ENCODE results near the gene ARMH4. TPM values are rescaled to one million over a fixed set of nuclear protein-coding genes. Genes with fewer than 3 reads are reported as not detected.

Gene ARMH4
- total RNA-seq, 4 donors from 2014 or later: 2.8 to 4.7 (median 3.7) TPM

- Histone ChIP-seq H3K27me3 (no peaks in the 10 kb centered on the region), H3K4me1 (no peaks in the 10 kb centered on the region), H3K9me3 (no peaks in the 10 kb centered on the region), H3K27ac (no peak overlapping the region), H3K36me3 (no peaks in the 10 kb centered on the region), H3K4me3 (no peak overlapping the region)
- no peak for DNase-seq (ENCODE audit: low spot score in 2 of 2)
- 91% methylated on average over 1 of the region's 1 CpG for WGBS
- TF ChIP-seq CTCF (IDR thresholded peaks at IDR 0.05) (no peak), POLR2A (IDR thresholded peaks at IDR 0.05) (no peak), POLR2AphosphoS5 (IDR thresholded peaks at IDR 0.05) (no peak), EP300 (IDR thresholded peaks at IDR 0.05) (no peak)
Measured at GRCh38 chr14:58026219-58026618, 125.8 kb downstream of the ARMH4 start.

- no peak overlapping the region for H3K27ac ChIP-seq
- H3K27me3 ChIP-seq: no peaks in the 10 kb centered on the region
- H3K9me3 ChIP-seq: no peaks in the 10 kb centered on the region
- H3K36me3 ChIP-seq: no peaks in the 10 kb centered on the region
- TF ChIP-seq POLR2A (IDR thresholded peaks at IDR 0.05): no peak
- no peak for TF ChIP-seq EP300 (IDR thresholded peaks at IDR 0.05)
- TF ChIP-seq CTCF (IDR thresholded peaks at IDR 0.05): no peak
- TF ChIP-seq POLR2AphosphoS5 (IDR thresholded peaks at IDR 0.05): no peak
- H3K4me1 ChIP-seq: no peaks in the 10 kb centered on the region
- no peak overlapping the region for H3K4me3 ChIP-seq
- DNase-seq (ENCODE audit: low spot score in 2 of 2): no peak
- 93% methylated on average over 2 of the region's 2 CpGs for WGBS
Measured at GRCh38 chr14:58014778-58015177, 137.2 kb downstream of the ARMH4 start.

GRCh38 chr14:58002618-58003017, 149.4 kb downstream of the ARMH4 start:
- 77% methylated on average over 2 of the region's 2 CpGs for WGBS
- TF ChIP-seq POLR2AphosphoS5 (IDR thresholded peaks at IDR 0.05) (no peak), POLR2A (IDR thresholded peaks at IDR 0.05) (no peak), EP300 (IDR thresholded peaks at IDR 0.05) (no peak), CTCF (IDR thresholded peaks at IDR 0.05) (no peak)
- no peaks in the 10 kb centered on the region for H3K27me3 ChIP-seq
- H3K36me3 ChIP-seq: no peaks in the 10 kb centered on the region
- peaks cover 3% of the 10 kb centered on the region for H3K4me1 ChIP-seq
- H3K4me3 ChIP-seq: no peak overlapping the region
- no peaks in the 10 kb centered on the region for H3K9me3 ChIP-seq
- H3K27ac ChIP-seq: no peak overlapping the region
- DNase-seq (ENCODE audit: low spot score in 2 of 2): no peak

- no peak overlapping the region for H3K27ac ChIP-seq
- no peak for TF ChIP-seq POLR2A (IDR thresholded peaks at IDR 0.05)
- TF ChIP-seq POLR2AphosphoS5 (IDR thresholded peaks at IDR 0.05): no peak
- TF ChIP-seq EP300 (IDR thresholded peaks at IDR 0.05): no peak
- no peak for TF ChIP-seq CTCF (IDR thresholded peaks at IDR 0.05)
- DNase-seq (ENCODE audit: low spot score in 2 of 2): no peak
- H3K27me3 ChIP-seq: no peaks in the 10 kb centered on the region
- 41% methylated on average over 1 of the region's 1 CpG for WGBS
- H3K36me3 ChIP-seq: no peaks in the 10 kb centered on the region
- H3K9me3 ChIP-seq: no peaks in the 10 kb centered on the region
- no peak overlapping the region for H3K4me3 ChIP-seq
- peaks cover 3% of the 10 kb centered on the region for H3K4me1 ChIP-seq
Measured at GRCh38 chr14:57999979-58000378, 152.0 kb downstream of the ARMH4 start.

- Histone ChIP-seq H3K4me1 (peaks cover 3% of the 10 kb centered on the region), H3K9me3 (no peaks in the 10 kb centered on the region), H3K27me3 (no peaks in the 10 kb centered on the region), H3K4me3 (no peak overlapping the region), H3K36me3 (no peaks in the 10 kb centered on the region), H3K27ac (no peak overlapping the region)
- DNase-seq (ENCODE audit: low spot score in 2 of 2): no peak
- 41% methylated on average over 2 of the region's 2 CpGs for WGBS
- TF ChIP-seq POLR2AphosphoS5 (IDR thresholded peaks at IDR 0.05): no peak
- TF ChIP-seq CTCF (IDR thresholded peaks at IDR 0.05): no peak
- TF ChIP-seq POLR2A (IDR thresholded peaks at IDR 0.05): no peak
- no peak for TF ChIP-seq EP300 (IDR thresholded peaks at IDR 0.05)
Measured at GRCh38 chr14:57999471-57999870, 152.5 kb downstream of the ARMH4 start.

Measured in suprapubic skin (tissue), 4 donors.